Left colon (tissue), 2 donors: ENCODE results near the gene RPS14. TPM values are rescaled to one million over a fixed set of nuclear protein-coding genes. Genes with fewer than 3 reads are reported as not detected.

Source experiments
- ATAC-seq: fragments of 200-7000 bp; cut with Tn5 transposase; one replicate; pipeline ENCODE4 v1.9.1; 2020; ENCODE audit warnings: mild to moderate bottlenecking, moderate library complexity
- DNase-seq, 2 donors: peaks; one replicate each; pipeline ENCODE4 v3.0.0-alpha.2; 2020
- intact Hi-C, 2 donors: fragments of 100-400 bp; cut with DNase I in 1 of 2; cut with micrococcal nuclease in 1 of 2; formaldehyde crosslinking; loops; one replicate each; pipeline versions ENCODE4 v1.11.2 to v1.14.0; 2022; cut with DNase I, micrococcal nuclease
- long read RNA-seq: library from polyadenylated mRNA; unstranded; transcript quantifications from one replicate; pipeline ENCODE4 v2.0.0, GENCODE V29; 2021
- total RNA-seq, 2 donors: library from RNA; stranded (reverse); fragmentation: NEBNext Ultra II Directional; extraction: Animal tissue kit (Norgen Biotek cat#: 25700); gene quantifications; one replicate each; pipeline ENCODE4 v1.2.1, GENCODE V29; 2021
- donor health status: DM: no; HTN: no; CAD: no.
- donor health status: DM: yes; HTN: yes; CAD: no.

Gene RPS14
- 1,000 to 10,000 TPM; 1,685 to 1,991 TPM for total RNA-seq
- long read RNA-seq, transcript RPS14-203 (5 exons, 569 nt) = major isoform, 726 of 762 reads
- long read RNA-seq, transcript RPS14-202 (5 exons, 2,314 nt) = minor isoform, 5 of 762 reads
- long read RNA-seq, partial matches to known transcripts = 13 of 762 reads
- long read RNA-seq, other reads (novel, unspliced or antisense) = 13 of 762 reads

DNA sequence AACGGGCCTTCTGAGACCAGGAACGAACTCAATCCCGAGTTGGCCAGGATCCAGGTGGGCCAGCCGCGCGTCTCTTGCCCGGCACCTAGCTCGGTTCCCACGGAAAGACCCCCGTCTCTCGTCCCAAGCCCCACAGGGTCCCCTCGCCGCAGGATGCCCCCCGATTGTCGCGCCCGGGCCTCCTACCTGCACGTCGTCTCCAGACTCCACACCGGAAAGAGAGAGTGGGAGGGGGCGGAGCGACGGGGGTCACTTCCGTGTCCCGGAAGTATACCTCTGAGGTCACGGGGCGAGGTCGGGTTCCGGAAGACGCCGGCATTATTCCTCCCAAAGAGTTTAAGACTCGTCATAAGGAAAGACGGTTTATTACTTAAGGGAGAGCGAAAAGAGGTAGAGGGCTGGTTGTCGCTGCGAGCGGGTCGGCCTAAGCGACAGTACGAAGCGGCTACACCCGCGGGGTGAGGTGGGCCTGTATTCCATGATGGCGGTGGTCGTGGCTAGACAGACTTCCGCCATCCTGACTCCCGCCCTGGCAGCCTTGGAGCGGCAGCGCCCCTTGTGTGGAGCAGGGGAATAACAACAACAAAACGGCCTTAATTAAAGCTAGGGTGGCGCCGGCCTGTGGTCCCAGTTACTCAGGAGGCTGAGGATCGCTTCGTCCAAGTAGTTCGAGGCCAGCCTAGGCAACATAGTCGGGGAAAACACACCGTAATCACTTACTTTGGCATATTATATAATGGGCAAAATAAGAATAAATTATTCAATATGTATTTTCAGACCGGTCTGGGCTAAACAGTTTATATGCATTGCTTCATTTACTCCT lies at the start of gene RPS14:
Gene RPS14, minus strand, starts transcription at position 223 of the 823 bp plus-strand sequence. CDS start 2,006 bp downstream, outside the sequence.
- peak; percentile 95 for ATAC-seq
- intact Hi-C loops = no loop called here
- DNase-seq = peak; percentile 97 to 98

DNA sequence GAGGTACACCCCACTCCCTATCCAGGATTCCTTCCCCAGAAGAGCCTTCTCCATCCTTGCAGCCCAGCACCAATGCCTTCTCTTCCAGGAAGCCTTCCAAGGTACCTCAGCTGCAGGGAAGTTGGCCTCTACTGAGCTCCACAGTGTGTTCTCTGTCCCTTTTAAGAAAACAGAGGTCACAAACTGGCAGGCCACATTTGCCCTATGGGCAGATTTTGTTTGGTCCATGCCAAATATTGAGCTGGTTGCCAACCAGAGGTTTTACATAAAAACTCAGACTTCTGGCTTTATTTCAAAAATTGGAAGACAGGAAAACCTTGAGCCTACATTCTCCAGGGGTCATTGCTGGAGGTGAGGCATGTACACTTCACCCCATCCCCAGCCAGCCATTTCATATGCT lies 49.4 kb upstream of the RPS14 start:
- no peak for ATAC-seq
- no peak for DNase-seq
- intact Hi-C loops = no loop called here

DNA sequence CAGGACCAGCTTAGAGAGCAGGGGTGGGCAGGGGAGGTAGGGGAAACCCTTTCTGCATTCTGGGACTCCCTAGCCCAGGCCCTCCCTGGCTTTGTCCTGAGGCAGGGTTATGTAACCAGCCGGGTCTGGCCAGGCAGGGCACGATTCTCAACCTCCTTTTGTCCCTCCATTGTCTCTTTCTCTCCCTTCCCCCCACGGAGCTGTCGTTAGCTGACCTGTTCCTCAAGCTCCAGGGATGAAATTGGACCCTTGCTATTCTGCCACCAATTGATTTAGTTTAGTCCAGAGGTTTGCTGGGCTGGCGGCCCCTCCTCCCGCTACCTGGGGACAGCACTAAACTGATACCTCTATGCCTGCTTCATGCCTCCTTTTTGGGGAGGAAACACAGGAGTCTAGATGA lies 49.0 kb upstream of the RPS14 start:
- intact Hi-C loops = no loop called here
- DNase-seq = no peak
- no peak for ATAC-seq

DNA sequence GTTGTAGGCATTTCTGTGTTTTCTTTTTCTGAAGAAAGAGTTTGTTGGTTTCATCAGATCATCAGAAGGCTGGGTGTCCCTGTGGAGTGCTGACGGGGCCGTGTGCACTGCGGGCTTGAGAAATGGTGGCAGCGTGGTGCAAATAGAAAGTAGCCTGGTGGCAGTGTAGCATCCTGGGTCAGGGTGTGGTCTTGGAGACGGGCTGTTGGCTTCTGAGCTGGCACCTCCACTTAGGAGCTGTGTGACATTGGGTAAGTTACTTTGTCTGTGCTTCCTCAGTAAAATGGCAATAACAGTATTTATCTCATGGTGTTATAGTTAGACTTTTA lies 48.4 kb upstream of the RPS14 start:
- DNase-seq (no peak), ATAC-seq (no peak)
- intact Hi-C loops = no loop called here

DNA sequence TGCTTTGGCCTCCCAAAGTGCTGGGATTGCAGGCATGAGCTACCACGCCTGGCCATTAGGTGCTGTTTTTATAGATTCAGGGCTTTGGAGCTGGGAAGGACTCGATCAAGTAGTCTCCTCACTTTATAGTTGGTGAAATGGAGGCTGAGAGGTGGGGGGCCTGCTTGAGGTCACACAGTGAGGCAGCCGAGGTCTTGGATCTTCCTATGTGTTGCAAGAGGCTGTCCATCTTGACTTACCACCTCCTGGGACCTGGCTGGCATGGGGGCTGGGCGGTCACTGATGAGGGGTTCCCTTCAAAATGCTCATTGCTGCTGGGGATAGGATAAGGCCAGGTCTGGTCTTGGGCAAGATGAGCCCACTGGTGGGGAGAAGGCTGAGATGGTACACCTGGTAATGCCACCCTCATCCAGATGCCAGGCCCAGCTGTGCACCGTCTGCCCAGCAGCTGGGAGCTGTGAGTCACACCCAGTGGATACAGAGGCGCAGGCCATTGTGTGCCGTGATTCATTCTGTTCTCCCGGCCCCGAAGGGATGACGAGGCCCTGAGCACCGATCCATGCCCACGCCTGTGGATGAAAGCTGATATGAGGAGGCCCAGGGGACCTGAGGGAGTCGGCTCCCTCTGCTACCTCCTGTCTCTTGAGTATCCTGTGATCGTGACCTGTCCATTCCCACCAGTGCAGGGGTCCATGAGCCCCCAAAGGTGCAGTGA lies 47.9 kb upstream of the RPS14 start:
- ATAC-seq (peak; percentile 20), DNase-seq (no peak)
- intact Hi-C loops = no loop called here

DNA sequence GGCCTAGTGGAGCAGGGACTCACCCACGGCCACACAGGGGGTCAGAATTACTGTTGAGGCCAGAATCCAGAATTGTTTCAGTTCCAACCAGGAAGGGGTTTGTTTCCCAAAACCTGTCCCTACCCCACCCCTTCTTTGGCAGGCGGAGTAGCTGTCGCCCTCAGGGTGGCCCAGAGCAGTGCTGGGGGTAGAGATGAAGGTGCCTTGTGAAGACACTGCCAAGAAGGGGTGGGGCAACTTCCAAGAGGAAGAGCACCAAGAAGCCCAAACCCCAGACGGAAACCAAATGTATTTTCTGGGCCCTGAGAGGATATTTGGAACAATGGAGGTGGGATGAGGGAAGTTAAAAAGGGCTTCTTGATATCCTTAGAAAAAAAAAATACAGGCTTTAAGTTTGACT lies 47.0 kb upstream of the RPS14 start:
- DNase-seq = no peak
- intact Hi-C loops = no loop called here
- no peak for ATAC-seq

DNA sequence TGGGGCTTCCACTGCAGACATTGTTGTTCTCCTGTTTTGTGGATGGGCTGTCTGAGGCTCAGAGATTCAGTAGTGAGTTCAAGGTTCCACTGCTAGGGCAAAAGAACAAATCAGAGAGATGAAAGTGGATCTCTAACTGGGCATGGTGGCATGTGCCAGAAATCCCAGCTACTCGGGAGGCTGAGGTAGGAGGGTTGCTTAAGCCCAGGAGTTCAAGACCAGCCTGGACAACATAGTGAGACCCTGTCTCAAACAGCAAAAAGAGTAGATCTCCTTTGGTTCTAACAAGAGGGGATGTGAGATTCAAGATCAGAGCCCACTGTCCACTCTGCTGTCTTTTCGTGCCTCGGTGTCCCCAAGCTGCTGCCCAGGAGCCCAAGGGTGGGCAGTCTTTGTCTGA lies 46.6 kb upstream of the RPS14 start:
- DNase-seq (no peak), ATAC-seq (no peak)
- intact Hi-C loops = no loop called here

DNA sequence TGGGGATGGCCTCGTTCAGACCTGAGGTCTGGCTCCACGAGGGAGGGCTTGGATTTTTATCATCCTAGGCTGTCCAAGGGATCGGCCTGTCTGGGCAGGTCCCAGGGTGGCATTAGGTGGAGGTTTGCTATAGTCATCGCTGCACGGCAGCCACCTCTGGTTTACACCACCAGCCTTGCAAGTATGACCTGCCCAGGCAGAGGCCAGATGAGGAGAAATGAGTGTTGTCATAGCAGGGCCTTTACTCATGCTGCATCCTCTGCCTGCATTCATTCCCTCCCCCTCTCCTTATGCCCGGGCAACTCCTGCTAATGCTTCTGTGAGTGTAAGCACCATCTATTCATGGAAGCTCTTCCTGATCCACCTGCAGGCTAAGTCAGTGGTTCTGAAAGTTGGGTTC lies 43.1 kb upstream of the RPS14 start:
- intact Hi-C loops = no loop called here
- ATAC-seq = no peak

DNA sequence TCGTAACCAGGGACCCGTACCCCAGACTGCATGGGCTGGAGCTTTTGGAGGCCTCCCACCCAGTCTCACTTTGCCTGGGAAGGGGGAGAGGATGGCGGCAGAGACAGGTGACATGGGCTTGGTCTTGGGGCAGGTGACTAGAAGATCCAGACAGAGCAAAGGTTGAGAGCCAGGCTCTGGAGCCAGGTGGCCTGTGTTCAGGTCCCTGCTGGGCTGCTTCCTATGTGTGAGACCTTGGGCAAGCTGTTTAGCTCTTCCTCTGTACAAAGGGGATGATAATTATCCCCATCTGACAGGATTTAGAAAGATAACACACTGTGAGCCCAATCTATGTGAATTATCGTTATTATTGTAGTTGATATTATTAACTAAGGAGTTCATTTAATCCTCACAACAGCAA lies 42.3 kb upstream of the RPS14 start:
- DNase-seq (no peak), ATAC-seq (no peak)
- intact Hi-C loops = no loop called here

More for the DNA sequence above, 43.1 kb upstream of the RPS14 start:
- DNase-seq = no peak

DNA sequence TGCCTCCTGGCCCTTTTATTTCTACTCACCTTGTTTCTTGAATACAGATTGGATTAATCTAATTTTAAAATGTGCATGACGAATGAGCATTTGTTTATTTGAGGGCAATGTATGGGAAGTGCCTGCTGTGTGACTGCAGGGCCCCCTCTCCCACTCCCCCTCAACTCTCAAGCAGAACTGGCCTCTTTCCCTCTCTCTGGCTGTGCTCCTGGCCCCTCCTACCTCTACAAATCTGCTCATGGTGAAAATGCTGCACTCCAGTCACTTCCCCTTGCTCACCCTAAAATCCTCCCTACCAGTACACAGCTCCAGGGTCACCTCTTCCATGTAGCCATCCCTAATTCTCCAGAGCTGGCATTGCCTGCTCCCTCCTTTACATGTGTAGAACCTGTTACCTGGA lies 41.2 kb upstream of the RPS14 start:
- intact Hi-C loops = no loop called here
- DNase-seq (no peak), ATAC-seq (no peak)

DNA sequence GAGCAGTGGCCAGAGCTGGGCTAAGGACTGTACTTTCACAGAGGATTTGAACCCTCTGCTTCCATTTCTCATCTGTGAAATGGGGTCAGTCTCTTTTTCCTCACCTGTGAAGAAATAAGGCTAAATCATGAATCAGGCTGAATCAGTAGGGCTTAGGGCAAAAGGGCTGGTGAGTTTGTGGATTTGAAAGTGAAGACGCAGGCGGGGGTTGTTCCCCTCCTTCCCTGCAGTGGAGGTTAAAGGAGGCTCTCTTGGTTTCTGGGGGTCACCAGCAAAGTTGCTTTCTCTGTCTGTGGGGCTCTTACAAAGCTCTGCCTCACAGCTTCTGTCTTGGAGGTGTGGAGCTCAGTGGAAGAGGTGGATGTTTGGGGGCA lies 40.7 kb upstream of the RPS14 start:
- DNase-seq (no peak), ATAC-seq (no peak)
- intact Hi-C loops = no loop called here

DNA sequence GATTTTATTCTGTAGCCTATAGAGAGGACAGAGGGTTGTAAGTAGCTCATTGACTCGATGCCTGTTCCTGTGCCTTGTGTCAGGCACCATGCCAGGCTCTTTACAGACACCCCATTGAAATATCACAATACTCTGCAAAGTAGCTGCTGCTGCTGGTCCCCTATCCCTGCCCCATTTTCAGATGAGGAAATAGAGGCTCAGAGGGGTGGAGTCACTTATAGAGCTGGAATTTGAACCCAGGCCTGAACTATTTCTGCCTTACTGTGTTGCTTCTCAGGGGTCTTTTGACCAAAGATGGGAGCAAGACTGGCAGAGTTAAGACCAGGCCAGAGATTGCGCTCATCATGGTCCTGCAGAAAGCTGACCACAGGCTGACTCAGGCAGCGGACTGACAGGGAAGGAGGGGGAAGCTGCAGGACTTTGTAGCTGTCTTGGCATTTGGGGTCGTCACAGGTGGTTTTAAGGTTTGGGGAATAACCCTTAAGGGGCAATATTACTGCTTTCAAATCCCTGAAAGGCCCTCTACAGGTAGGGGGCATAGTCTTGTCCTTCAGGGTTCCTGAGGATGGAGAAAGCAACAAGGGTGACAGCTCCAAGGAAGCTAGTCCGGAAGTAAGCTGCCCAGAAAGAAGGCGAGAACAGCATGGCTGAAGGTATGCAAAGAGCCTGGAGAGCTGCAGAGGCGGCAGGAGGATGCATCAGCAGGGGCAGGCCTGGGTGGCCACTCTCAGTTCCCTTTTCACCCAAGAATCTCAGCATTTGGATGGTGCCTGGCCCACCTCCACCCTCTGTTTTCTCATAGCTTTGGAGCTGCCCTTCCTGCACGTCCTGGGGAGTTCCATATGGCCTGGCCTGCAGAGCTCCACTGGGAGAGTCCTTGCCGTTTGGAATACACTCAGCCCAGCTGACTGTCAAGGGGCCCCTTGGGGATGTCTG lies 40.1 kb upstream of the RPS14 start:
- ATAC-seq = no peak
- DNase-seq = peak in 1 of 2 donors; percentile 43
- intact Hi-C loops = no loop called here

DNA sequence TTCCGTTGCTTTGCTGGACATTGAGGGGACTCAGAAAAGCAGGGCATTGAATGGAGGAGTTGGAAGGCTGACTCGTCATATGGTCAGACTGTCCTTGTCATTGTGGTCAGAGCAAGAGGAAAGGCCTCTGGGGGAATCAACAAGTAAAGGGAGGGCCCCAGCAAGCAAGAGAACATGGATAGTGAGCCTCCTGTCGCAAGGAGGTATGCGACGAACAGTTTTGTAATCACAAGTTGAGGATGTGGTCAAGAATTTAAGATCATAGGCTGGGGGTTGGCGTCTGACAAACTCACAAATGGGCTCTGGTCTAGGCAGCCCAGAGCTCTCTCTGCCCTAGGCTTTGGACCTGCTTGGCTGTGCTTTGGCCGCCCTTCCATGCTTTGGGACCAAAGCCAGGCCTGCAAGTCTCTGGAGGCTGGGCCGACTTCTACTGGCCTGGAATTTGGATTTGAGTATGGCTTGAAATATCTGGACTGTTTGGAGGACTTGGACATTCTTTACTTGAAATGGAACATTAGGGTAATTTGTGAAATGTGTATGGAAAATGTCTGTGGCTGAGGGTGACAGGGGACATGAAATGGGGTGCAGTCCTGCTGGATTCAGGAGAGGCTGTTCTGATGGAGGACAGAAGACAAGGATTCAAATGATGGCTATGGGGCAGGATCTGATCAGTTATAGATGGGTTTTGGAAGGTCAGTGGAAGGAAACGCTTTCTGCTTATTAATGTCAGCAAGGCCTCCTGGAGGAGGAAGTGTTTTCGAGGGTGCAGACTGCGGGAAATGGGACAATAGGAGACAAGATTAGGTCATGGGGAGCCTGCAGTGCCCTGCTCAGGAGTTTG lies 39.2 kb upstream of the RPS14 start:
- DNase-seq (no peak), ATAC-seq (no peak)
- intact Hi-C loops = no loop called here

DNA sequence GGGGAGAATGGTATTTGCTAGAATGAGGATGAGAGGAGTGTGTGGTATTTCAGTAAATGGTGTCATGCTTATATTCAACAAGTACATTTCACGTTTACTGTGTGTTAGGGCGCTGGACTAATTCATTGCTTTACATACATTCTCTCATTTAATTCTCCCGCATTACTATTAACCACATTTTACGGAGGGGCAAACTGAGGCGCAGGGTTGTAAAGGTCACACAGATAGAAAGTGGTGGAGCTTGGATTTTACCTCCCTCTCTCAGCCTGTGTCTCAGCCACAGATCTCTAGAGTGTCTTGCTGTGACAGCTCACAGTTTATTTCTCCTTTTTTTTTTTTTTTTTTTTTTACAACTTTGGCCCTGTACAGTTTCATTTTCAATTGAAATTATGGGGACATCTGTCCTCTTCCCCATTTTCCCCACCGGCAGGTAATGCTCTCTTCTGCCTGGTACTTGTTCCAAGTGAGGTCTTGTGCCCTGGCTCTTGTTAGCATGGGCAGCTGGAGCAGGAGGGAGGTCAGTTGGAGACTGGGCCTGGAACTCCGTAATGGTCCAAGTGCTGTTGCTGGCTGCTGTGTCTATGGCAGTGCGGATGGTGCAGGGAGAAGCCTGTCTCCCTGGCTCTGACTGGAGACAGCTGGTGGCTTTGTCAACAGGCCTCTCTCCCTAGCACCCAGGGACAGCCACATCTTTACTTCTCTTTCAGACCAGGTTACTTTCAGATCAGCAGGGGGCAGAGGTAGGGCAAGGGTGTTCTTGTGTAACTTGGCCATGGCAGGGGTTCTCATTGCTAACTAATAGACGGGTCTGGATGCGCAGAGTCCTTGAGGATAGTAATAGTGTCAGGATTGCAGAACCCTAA lies 37.9 kb upstream of the RPS14 start:
- peak; percentile 48 for ATAC-seq
- intact Hi-C loops = no loop called here
- peak in 1 of 2 donors; percentile 46 for DNase-seq

DNA sequence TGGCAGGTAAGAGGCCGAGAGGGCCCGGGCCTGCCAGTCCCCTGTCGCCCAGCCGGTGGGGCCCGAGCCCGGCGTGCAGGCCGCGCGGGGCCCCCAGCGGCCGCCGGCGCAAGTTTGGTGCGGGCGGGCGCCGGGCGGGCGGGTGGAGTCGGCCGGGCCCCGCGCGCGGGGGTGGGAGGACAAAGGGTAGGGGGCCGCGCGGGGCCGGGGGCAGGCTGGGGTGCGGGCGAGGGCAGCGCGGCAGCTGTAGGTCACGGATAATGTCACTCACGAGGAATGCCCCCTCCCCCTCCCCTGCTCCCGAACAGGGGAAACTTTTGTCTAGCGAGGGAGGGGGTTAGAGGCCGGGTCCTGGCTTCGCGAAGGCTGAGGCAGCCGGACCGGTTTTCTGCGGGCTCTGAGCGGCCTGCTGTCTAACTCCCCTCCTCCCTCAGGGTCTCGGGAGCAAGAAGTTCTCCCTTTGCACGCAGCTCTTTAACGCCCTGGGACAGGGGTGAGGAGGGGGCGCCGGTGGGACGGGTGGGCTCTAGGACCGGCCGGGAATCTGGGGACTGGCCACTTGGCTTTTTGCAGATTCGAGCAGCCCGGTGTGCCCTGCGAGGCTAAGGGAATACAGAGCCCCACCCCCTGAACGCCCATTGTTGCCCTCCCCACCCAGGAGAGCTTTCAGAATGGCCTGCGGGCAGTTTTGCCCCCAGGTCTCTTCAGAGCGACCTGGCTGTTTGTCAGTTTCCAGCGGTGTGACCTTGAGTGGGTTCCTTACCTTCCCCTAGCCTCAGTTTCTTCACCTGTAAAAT lies 37.1 kb upstream of the RPS14 start:
- ATAC-seq (peak; percentile 55), DNase-seq (peak in 1 of 2 donors; percentile 71)
- intact Hi-C loops = no loop called here

DNA sequence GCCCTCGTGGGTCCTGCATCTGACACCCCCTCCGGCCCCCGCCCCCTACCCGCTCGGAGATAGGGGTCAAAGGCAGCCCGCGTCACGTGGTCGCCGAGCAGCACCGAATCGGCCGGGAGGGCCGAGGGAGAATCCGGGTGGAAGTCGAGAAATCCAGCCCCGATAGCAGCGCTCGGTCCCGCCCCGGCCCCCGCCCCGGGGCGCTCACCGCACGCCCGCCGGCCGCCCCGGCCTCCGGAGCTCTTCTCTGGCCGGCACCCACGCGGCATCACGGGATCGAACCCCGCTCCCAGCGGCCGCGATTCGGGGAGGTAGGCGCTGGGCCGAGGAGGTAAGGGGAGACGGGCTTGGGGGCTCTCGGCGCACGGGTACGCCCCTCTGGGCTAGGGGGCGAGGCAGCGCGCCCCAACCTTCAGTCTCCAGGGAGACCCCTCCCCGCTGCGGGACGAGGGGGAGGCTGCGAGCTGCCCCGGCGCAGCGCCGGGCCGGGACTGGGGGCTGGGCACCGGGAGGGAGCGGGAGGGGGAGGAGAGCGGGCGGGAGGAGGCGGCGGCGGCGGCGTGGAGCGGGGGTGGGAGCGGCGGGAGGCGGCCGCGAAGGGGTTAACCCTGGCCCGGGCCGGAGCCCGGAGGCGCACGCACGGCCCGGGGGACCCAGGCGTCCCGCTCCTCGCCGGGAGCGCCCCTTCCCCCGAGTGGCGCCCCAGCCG lies 36.3 kb upstream of the RPS14 start:
- peak in 1 of 2 donors; percentile 77 for DNase-seq
- intact Hi-C loops = no loop called here
- ATAC-seq = peak; percentile 66
